HG03139 (cell line): ENCODE data around the gene RBP7.
"Not testable (repeated sequence)": the region's sequence is repeated elsewhere in the genome, so short reads cannot be mapped to it uniquely, and the experiment has no call there.

Experiments used
- ATAC-seq: cut with Tn5 transposase; IDR thresholded peaks from one replicate; pipeline ENCODE4 v1.9.1; 2021; ENCODE audit not compliant: unreplicated experiment

Gene RBP7

DNA sequence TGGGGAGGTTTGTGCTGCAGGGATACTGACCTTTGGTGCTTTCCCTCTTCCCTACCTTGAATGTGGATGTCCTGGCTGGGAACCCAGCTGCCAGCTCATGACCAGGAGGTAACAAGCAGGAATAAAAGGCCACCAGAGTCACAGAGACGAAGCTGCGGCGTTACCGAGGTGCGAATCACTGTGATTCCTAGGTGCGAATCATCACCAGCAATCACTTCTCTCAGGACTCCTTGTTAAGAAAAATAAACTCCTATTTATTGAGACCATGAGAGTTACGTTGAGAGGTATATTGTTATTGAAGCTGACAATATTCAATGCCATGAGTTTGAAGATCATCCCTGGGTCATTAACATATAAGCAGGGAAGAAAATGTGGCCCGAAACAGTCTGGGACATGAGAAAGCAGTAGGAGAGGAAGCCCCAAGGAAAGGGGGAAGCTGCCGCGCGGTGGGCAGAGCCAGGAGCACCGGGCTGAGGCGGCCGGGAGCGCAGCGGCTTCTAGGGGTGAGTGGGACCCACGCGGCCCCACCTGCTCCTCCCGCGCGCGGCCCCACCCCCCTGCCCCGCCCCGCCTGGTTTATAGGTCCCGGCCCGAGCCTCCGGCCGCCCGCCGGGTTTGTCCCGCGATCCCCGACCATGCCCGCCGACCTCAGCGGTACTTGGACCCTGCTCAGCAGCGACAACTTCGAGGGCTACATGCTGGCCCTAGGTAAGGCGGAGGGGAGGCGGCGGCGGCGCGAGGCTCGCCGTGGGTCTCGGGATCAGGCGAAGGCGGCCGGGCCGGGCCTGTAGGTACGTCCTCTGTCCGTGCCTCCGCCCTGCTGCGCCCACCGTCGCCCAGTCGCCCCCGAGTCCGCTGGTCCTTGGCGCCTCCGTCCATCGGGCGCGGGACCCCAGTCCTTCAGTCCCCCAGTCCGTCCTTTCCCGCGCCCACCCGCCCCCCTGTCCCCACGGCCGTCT lies at the start of gene RBP7:
TSS of gene RBP7 (plus strand) at position 605 of the 959 bp plus-strand sequence. CDS start at position 636, 31 bp downstream.
- ATAC-seq = no peak

DNA sequence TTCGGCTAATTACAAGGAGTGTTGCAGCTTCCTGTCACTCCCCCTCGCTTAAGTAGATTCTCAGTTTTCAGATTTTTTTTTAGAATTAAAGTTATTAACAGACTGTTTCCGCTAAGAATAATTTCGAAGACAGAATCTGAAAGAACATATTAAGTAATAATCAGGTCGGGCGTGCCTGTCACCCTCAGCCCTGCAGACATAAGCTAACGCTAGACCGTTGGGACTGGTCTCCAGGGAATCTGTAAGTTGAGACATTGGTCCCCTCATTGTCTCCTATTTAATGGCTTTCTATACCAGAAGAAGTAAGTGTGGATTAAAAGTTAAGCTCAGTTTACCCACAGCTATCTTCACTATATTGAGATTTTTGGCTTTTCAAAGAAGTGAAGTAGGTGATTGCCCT lies 39.3 kb upstream of the RBP7 start:
- no peak for ATAC-seq

DNA sequence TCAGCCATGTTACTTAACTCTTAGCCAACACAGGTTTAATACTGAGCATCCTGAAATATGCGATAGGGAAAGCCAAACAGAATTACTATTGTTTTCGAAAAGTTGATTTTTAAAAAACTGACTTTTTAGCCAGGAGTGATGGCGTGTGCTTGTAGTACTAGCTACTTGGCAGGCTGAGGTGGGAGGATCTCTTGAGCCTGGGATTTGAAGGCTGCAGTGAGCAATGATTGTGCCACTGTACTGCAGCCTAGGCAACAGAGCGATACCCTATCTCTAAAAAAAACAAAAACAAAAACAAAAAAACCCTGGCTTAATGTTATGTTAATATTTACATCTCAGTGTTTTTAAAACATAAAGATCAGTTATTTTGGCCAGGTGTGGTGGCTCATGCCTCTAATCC lies 37.0 kb upstream of the RBP7 start:
- ATAC-seq = no peak

DNA sequence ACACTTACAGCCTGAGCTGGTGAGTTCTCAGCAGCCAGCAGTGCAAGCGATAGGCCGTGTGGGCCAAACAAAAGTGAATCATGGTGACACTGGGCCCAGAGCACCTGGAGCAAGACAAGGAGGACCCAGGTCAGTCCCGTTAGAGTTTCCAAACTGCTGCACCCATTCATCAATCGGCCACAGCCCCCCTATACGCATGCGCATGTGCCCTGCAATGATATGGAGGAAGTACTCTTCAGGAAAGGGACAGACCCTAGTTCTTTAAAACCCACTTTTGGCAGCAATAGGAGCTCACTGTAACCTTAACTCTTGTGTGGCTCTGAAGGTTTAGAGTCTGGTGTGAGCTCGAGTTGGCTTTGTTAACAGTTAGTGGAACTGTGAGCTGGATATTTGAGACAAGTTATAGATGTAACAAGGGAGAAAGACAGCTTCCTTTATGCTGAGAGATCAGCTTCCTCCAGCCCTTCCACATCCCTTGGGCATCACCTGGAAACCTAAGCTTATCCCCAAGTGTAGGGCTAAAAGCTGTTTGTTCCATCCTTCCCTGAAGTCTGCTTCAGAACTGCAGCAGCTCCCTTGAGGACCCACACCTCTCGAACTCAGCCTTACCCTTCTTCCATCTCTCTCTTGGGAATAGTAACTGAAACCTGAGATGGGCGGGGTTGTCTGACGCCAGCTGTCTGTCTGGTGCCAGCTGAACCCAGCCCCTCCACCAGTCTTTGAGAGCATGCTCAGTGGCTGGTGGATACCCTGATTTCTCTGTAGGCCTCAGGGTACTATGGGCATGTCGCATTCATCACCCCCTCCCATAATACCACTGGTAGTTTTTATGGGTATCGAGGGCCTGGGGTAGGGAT lies 36.1 kb upstream of the RBP7 start:
- no peak for ATAC-seq

DNA sequence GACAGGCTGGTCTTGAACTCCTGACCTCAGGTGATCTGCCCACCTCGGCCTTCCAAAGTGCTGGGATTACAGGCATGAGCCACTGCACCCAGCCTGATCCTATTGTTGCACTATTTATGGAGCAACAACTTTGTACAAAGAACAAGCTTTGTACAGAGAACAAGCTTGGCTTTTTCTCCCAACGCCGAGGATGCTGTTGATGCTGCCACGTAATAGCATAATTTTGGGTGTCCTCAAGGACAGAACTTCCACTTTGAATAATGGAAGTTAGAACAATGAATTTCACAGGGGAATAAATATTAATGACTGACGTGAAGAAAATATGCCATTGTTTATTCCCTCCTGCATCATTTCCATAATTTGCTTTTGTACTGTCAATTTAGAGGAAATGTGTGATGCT lies 12.8 kb upstream of the RBP7 start:
- no peak for ATAC-seq

DNA sequence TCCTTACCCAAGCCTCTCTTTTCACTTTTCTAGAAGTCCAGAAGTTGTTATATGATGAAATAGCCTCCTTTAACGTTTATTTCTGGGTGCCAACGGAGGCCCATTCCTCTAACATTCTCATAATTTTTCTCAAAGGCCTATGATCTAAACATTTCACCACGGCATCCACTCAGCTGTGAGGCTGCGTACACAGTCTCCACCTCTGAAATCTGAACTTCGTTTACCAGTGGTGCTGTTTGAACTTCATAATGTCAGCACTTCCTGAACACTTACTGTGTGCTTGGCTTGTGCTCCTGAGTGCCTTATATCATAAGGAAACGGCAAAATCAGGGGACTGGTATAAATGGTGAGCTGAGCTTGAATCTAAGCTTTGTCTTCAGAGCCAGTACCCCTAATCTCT lies 12.0 kb upstream of the RBP7 start:
- no peak for ATAC-seq

DNA sequence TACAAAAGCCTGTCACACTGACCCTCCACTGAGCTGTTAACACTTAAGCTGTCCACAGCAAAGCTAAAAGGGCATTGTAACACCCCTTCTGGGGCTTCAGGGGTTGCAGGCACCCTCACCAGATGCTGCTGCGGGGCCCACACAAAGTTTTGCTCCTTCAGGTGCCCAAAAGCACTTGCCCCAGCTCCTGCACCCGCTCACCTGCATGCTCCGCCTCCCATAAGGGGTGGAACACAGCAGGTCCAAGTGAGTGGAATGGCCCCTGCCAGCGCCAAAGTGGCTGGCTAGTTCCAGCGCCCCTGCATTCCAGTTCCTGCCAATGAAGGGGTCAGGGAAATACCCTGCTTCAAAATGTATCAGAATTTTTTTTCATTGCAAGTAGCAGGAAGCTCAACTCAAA lies 7.3 kb upstream of the RBP7 start:
- no peak for ATAC-seq

DNA sequence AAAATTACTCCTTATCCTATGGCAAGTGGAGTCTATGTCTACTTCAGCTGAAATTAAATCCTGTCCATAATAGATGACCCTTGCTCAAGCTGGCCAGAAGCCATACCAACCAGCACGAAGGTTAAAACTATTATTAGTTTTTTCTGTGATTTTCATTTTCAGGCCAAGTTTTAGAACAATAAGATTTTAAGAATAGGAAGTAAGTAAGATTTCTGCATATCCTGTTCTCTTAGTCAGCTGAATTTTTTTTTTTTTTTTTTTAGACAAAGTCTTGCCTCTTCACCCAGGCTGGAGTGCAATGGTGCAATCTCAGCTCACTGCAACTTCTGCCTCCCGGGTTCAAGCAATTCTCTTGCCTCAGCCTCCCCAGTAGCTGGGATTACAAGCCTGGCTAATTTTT lies 6.1 kb upstream of the RBP7 start:
- no peak for ATAC-seq

DNA sequence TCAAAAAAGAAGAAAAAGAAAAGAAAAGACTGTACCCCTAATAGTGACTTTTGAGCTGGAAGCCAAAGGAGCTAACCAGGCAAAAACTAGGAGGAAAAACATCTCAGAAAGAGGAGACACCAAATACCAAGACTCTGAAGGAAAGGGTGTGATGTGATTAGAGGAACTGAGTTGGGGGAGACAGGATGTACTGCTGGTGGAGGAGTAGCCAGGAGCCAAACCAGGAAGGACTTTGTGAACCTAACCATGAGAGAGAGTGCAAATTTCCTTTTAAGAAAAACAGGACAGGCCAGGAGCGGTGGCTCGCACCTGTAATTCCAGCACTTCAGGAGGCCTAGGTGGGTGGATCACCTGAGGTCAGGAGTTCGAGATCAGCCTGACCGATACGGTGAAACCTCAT lies 4.1 kb upstream of the RBP7 start:
- ATAC-seq = no peak

DNA sequence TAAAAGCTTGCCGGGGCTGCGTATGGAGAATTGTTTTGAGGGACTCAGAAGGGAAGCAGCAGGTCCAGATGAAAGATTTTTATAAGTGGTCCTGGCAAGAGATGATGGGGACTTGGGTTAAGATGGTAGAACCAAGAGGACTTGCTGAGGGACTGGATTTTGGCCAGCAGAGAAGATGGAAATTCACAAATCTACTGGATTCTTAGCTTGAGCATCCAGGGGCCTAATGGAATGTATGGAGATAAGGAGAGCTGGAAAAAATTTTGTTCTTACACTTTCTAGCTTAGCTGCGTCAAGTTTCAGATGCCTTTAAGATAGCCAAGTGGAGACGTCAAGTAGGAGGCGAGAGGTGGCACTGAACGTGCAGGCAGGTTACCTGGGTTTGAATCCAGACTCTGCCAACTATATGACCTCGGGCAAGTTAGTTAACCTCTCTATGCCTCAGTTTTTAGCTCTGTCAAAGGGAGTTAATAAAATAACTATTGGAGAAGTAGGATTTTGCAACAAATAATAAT lies 3.4 kb upstream of the RBP7 start:
- ATAC-seq = no peak

DNA sequence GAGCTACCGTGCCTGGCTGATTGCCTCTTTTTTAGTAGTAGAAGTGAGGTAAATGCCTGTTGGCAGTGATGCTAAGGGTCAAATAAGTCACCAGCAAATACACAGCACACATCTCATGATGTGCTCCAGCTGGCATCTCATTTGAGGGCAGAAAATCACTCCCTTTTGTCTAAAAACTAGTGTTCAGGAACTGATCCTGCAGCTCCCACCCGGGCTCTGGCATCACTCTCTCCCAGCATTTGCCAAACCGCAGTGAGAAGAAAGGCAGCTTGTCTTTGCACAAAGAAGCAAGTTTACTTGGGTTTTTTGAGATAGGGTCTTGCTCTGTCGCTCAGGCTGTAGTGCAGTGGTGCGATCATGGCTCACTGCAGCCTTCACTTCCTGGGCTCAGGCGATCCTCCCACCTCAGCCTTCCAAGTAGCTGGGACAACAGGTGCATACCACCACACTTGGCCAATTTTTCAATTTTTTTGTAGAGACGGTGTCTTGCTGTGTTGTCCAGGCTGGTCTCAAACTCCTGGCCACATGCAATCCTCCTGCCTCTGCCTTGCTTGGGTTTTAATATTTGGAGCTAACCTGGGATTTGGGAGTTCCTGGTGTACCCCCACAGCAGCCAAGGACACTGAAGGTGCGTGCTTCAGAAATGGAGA lies 4.1 kb downstream of the RBP7 start:
- no peak for ATAC-seq

DNA sequence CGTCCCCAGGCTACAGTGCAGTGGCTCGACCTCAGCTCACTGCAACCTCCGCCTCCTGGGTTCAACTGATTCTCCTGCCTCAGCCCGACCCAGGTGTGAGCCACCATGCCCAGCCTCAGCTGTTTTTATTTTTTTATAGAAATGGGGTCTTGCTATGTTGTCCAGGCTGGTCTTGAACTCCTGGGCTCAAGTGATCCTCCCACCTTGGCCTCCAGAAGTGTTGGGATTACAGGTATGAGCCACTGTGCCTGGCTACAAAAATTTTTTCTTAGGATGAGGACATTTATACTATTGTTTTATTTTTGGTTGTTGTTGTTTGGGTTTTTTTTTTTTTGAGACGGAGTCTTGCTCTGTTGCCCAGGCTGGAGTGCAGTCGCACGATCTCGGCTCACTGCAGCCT lies 8.2 kb downstream of the RBP7 start:
- not testable (repeated sequence) for ATAC-seq

DNA sequence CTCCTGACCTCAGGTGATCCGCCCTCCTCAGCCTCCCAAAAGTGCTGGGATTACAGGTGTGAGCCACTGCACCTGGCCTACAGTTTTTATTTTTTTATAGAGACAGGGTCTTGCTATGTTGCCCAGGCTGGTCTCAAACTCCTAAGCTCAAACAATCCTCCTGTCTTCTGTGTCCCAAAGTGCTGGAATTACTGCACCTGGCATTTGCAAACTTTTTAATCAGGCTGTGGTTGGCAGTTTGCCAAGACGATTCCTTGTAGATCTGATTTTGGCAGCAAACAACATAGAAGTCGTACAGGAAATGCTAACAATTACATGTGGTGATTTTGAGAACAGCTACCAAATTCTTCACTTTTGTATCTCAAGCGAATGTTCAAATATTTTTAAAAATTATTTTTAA lies 10.1 kb downstream of the RBP7 start:
- ATAC-seq = no peak

DNA sequence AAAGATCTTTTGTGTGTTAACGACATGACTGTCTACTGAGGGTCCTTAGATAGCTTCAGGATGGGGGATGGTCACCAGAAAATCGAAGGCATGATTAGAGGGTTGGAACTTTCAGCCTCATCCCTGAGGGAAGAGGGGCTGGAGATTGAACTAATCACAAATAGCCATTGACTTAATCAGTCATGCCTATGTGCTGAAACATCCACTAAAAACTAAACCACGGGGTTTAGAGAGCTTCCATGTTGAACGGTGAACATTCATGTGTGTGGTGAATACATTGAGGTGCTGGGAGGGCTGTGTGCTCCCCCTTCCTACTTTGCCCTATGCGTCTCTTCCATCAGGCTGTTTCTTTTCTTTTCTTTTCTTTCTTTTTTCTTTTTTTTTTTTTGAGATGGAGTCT lies 17.0 kb downstream of the RBP7 start:
- no peak for ATAC-seq

DNA sequence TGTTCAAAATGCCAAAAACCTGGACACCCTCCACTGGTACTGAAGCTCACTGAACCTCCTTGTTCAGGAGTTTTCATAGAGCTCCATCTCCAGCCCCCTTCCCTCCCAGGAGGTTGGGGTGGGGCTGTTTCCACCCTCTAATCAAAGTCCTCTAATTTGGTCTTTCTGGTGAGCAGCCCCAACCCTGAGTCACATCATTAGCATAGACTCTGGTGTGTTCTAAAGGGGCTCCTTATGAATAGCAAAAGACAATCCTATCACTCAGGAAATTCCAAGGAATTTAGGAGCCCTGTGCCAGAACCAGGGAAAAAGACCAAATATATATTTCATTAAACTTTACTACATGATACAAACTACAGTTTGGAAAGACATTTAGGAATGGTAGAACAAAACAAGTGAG lies 22.5 kb downstream of the RBP7 start:
- ATAC-seq = no peak

DNA sequence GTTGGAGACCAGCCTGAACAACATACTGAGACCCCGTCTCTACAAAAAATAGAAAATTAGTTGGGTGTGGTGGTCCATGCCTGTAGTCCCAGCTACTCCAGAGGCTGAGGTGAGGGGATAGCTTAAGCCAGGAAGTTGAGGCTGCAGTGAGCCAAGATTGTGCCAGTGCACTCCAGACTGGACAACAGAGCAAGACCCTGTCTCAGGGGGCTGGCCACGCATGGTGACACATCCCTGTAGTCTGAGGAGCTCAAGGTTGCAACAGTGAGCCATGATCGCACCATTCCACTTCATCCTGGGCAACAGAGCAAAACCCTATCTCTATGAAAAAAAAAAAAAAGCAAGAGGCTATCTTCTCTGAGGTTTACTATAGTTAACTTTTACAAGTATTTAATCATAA lies 23.1 kb downstream of the RBP7 start:
- no peak for ATAC-seq

DNA sequence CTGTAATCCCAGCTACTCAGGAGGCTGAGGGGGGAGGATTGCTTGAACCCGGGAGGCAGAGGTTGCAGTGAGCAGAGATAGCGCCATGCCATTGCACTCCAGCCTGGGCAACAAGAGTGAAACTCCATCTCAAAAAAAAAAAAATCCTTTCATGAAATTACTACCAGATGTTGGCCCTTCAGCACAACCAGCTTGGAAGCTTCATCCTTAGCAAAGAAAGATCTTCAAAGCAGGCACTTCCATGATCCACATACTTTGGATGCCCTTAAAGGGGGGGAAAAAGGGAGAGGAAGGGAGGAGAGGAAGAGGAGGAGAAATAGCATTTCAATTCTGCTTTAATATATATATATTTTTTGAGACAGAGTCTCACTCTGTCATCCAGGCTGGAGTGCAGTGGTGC lies 23.6 kb downstream of the RBP7 start:
- not testable (repeated sequence) for ATAC-seq

DNA sequence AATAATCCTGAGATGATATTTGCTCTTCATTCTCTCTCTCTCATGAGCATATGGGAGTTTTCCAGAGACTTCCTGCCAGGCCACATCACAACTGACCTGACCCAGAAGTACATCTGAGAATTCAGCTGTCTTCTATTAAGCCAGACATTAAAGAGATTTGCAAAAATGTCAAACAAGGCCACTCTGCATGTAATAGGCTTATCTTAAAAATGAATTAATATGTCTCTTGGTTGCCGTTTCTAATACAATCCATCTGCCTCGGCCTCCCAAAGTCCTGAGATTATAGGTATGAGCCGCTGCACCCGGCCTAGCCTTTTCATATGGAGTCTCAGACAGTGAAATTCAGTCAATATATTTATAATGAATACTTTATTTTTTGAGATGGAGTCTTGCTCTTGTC lies 25.0 kb downstream of the RBP7 start:
- not testable (repeated sequence) for ATAC-seq

DNA sequence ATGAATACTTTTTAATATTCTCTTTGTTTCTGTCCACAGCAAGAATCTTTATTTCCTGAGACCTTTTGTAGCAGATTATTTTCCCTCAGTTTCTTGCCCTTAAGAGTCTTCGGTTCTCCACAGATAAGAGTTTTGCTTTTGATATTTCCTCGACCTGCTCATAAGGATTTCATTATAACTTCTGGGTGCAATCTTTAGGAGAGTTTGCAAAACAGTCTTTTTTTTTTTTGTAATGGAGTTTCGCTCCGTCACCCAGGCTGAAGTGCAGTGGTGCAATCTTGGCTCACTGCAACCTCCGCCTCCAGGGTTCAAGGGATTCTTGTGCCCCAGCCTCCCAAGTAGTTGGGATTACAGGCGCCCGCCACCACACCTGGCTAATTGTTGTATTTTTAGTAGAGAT lies 25.6 kb downstream of the RBP7 start:
- ATAC-seq = no peak

DNA sequence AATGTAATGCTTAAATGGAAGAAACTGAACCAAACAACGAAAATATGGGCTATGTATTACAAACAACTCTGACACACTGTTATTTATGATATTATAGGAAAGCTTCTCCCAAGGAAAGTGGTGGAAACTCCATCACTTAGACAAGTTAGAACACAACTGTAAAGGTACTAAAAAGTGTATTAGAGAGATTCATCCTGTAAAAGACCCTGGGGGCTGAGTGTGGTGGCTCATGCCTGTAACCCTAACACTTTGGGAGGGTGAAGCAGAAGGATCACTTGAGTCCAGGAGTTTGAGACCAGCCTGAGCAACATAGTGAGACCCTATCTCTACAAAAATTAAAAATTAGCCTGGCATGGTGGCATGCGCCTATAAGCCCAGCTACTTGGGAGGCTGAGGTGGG lies 28.3 kb downstream of the RBP7 start:
- ATAC-seq = no peak

DNA sequence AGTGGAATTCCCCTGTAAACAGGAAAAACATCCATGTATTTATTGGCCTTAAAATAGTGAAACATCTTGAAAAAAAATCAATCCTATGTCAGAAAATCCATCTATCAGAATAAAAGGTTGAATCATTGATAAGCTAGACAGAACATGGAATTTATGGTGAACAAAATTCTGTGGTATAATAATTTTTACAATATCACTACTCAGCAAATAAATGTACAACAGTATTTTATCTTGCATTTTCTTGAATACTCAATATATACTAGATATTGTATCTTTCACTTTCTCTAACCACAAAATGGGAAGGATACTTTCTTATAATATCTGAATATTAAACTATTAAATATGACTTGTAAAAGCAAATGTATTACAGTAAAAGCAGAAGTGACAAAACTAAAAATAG lies 30.0 kb downstream of the RBP7 start:
- ATAC-seq = no peak
